Mesenchymal stem cell (in vitro differentiated cells and primary cell): ENCODE data around the gene MYO5B.

Source experiments
- DNase-seq: peaks from one replicate; pipeline ENCODE4 v3.0.0-alpha.2; 2013
- H2AFZ ChIP-seq: one replicate; pipeline ENCODE4 v1.6.1; 2013; ENCODE audit warnings: low read depth, mild to moderate bottlenecking, control low read depth, inconsistent platforms, low read length, moderate library complexity
- H2AK5ac ChIP-seq: 2 replicates; pipeline ENCODE4 v1.6.1; 2013; ENCODE audit warnings: low read length, moderate library complexity, mild to moderate bottlenecking, inconsistent platforms; ENCODE audit not compliant: severe bottlenecking
- H2BK120ac ChIP-seq: one replicate; pipeline ENCODE4 v1.6.1; 2013; ENCODE audit warnings: low read depth, mild to moderate bottlenecking, inconsistent platforms, low read length, moderate library complexity
- H2BK12ac ChIP-seq, 2 experiments: one replicate each; pipeline ENCODE4 v1.6.1; 2013; ENCODE audit warnings: inconsistent platforms in 2 of 2, low read length in 2 of 2, mild to moderate bottlenecking in 2 of 2, moderate library complexity in 2 of 2, control low read depth in 1 of 2
- H2BK15ac ChIP-seq: one replicate; pipeline ENCODE4 v1.6.1; 2013; ENCODE audit warnings: mild to moderate bottlenecking, low read depth, inconsistent platforms; ENCODE audit not compliant: poor library complexity, severe bottlenecking
- H2BK5ac ChIP-seq: 2 replicates; pipeline ENCODE4 v1.6.1; 2013; ENCODE audit warnings: low read depth, mild to moderate bottlenecking, low read length, control low read depth, inconsistent platforms; ENCODE audit not compliant: poor library complexity, severe bottlenecking
- H3K14ac ChIP-seq, 2 experiments: one replicate each; pipeline ENCODE4 v1.6.1; 2013; ENCODE audit warnings: inconsistent platforms in 2 of 2, low read length in 2 of 2, control low read depth in 1 of 2, mild to moderate bottlenecking in 1 of 2, moderate library complexity in 1 of 2
- H3K18ac ChIP-seq, 2 experiments: one replicate each; pipeline ENCODE4 v1.6.1; 2013; ENCODE audit warnings: inconsistent platforms in 2 of 2, low read length in 2 of 2, control low read depth in 1 of 2, low read depth in 1 of 2, mild to moderate bottlenecking in 1 of 2
- H3K23ac ChIP-seq, 2 experiments: one replicate each; pipeline ENCODE4 v1.6.1; 2013; ENCODE audit warnings: inconsistent platforms in 2 of 2, low read length in 2 of 2, mild to moderate bottlenecking in 2 of 2, moderate library complexity in 2 of 2, control low read depth in 1 of 2
- H3K27ac ChIP-seq: 2 replicates; pipeline ENCODE4 v1.5.1; 2013; ENCODE audit warnings: mild to moderate bottlenecking, moderate library complexity, low read length, control low read depth, inconsistent platforms; ENCODE audit not compliant: poor library complexity, severe bottlenecking
- H3K27me3 ChIP-seq, 2 experiments: 2 replicates each; pipeline versions ENCODE4 v1.6.1 to v1.7.0; 2013; ENCODE audit warnings: low read length in 2 of 2, mild to moderate bottlenecking in 2 of 2, moderate library complexity in 2 of 2, control low read depth in 1 of 2, inconsistent platforms in 1 of 2; ENCODE audit not compliant: control insufficient read depth in 1 of 2, insufficient read depth in 1 of 2
- H3K36me3 ChIP-seq, 2 experiments: 2 replicates each; pipeline versions ENCODE4 v1.6.1 to v1.7.0; 2013; ENCODE audit warnings: low read length in 2 of 2, control low read depth in 1 of 2, inconsistent platforms in 1 of 2, low read depth in 1 of 2, mild to moderate bottlenecking in 1 of 2; ENCODE audit not compliant: insufficient read depth in 2 of 2, control insufficient read depth in 1 of 2
- H3K4ac ChIP-seq, 2 experiments: one replicate each; pipeline ENCODE4 v1.6.1; 2013; ENCODE audit warnings: inconsistent platforms in 2 of 2, low read length in 2 of 2, mild to moderate bottlenecking in 2 of 2, moderate library complexity in 2 of 2, control low read depth in 1 of 2, low read depth in 1 of 2
- H3K4me1 ChIP-seq: 2 replicates; pipeline ENCODE4 v1.6.1; 2013; ENCODE audit warnings: low read depth, low read length, control low read depth; ENCODE audit not compliant: control insufficient read depth, insufficient read depth
- H3K4me2 ChIP-seq: 2 replicates; pipeline ENCODE4 v1.6.1; 2013; ENCODE audit warnings: low read length, mild to moderate bottlenecking, inconsistent platforms; ENCODE audit not compliant: poor library complexity, severe bottlenecking
- H3K4me3 ChIP-seq, 2 experiments: 2 replicates each; pipeline versions ENCODE4 v1.5.1 to v1.7.0; 2013; ENCODE audit warnings: low read length in 2 of 2, mild to moderate bottlenecking in 2 of 2, control low read depth in 1 of 2, low read depth in 1 of 2; ENCODE audit not compliant: insufficient read depth in 1 of 2
- H3K79me1 ChIP-seq: replicated peaks from 2 replicates; pipeline ENCODE4 v1.6.1; 2013; ENCODE audit warnings: mild to moderate bottlenecking, control low read depth, low read length, inconsistent platforms; ENCODE audit not compliant: poor library complexity, severe bottlenecking
- H3K9ac ChIP-seq: 2 replicates; pipeline ENCODE4 v1.7.0; 2013; ENCODE audit warnings: mild to moderate bottlenecking, low read length, moderate library complexity
- H3K9me3 ChIP-seq: 2 replicates; pipeline ENCODE4 v1.7.0; 2013; ENCODE audit warnings: mild to moderate bottlenecking, low read length; ENCODE audit not compliant: control insufficient read depth
- H4K8ac ChIP-seq: one replicate; pipeline ENCODE4 v1.6.1; 2013; ENCODE audit warnings: inconsistent platforms, mild to moderate bottlenecking, low read length, moderate library complexity
- H4K91ac ChIP-seq: one replicate; pipeline ENCODE4 v1.6.1; 2013; ENCODE audit warnings: mild to moderate bottlenecking, low read length, inconsistent platforms
- WGBS: methylation state at CpG from one replicate; pipeline ENCODE4 v1.1.7; 2013; ENCODE audit warnings: mixed read lengths; 5-methylcytosine and 5-hydroxymethylcytosine counted together

The MYO5B gene

DNA sequence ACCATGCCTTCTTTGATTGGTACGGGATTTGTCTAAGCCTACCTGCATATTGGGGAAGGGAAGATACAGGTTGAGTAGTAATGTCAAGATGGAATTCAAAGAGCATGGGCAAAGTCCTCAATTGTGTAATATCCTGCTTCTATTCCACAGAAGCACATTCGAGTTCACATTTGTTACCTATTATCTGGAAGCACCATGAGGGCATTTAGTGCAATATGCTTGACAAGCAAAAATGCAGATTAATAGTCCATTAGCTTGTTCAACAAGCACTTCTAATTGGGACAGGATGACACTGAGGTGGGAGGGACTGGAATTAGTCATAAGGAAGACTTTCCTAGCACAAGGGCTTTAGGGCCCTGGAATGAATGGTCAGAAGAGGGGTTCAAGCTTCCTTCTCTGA, 40.5 kb downstream of the MYO5B start:
- no peak overlapping the region for H3K4me2 ChIP-seq
- H2AK5ac ChIP-seq, result no peak overlapping the region
- no peak overlapping the region for H3K4me3 ChIP-seq
- H4K8ac ChIP-seq, result no peak overlapping the region
- no peak overlapping the region for H3K9ac ChIP-seq
- H2BK5ac ChIP-seq, result no peak overlapping the region
- no peak overlapping the region for H3K23ac ChIP-seq
- H2BK12ac ChIP-seq, result no peak overlapping the region
- H3K79me1 ChIP-seq, result no peaks in the 10 kb centered on the region
- peaks cover 0 to 14% of the 10 kb centered on the region in 2 experiments for H3K27me3 ChIP-seq
- WGBS, result 100% methylated on average over 1 of the region's 2 CpGs
- H3K14ac ChIP-seq, result no peak overlapping the region
- H3K18ac ChIP-seq, result no peak overlapping the region
- H3K27ac ChIP-seq, result no peak overlapping the region
- H2AFZ ChIP-seq, result no peak overlapping the region
- no peak overlapping the region for H2BK120ac ChIP-seq
- DNase-seq, result no peak
- no peaks in the 10 kb centered on the region for H3K36me3 ChIP-seq
- no peak overlapping the region for H4K91ac ChIP-seq
- H2BK15ac ChIP-seq, result no peak overlapping the region
- H3K9me3 ChIP-seq, result no peaks in the 10 kb centered on the region
- H3K4ac ChIP-seq, result no peak overlapping the region
- no peaks in the 10 kb centered on the region for H3K4me1 ChIP-seq

DNA sequence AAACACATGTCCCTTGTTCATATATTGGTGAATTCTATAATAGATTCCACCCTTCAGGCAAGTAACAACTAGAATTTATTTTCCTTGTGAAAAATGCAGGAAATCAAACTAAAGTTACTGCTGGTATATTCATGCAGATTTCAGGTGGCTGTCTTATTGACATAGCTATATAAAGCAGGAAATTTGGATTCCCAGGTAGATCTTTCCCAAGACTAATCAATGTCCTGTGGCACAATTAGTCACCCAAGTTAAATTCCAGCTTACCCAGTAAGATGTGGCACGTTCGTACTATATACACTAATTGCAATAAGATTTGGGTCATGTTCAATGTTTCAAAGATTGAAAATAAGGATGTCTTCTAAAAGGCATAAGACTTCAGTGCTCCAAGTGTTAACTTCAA, 42.0 kb downstream of the MYO5B start:
- H3K4me3 ChIP-seq, result no peak overlapping the region
- H3K9me3 ChIP-seq, result no peaks in the 10 kb centered on the region
- no peak overlapping the region for H2BK15ac ChIP-seq
- no peak overlapping the region for H2AK5ac ChIP-seq
- no peak overlapping the region for H2BK12ac ChIP-seq
- H3K79me1 ChIP-seq, result no peaks in the 10 kb centered on the region
- no peak overlapping the region for H3K9ac ChIP-seq
- H4K91ac ChIP-seq, result no peak overlapping the region
- WGBS, result no CpG with 5 or more reads among the region's 2 CpGs
- no peak overlapping the region for H2AFZ ChIP-seq
- H2BK120ac ChIP-seq, result no peak overlapping the region
- no peak overlapping the region for H2BK5ac ChIP-seq
- H3K4me1 ChIP-seq, result no peaks in the 10 kb centered on the region
- H3K27ac ChIP-seq, result no peak overlapping the region
- no peak for DNase-seq
- no peak overlapping the region for H3K18ac ChIP-seq
- H3K14ac ChIP-seq, result no peak overlapping the region
- H3K4ac ChIP-seq, result no peak overlapping the region
- H3K23ac ChIP-seq, result no peak overlapping the region
- H3K27me3 ChIP-seq, result no peaks in the 10 kb centered on the region
- H3K36me3 ChIP-seq, result no peaks in the 10 kb centered on the region
- H4K8ac ChIP-seq, result no peak overlapping the region
- no peak overlapping the region for H3K4me2 ChIP-seq

DNA sequence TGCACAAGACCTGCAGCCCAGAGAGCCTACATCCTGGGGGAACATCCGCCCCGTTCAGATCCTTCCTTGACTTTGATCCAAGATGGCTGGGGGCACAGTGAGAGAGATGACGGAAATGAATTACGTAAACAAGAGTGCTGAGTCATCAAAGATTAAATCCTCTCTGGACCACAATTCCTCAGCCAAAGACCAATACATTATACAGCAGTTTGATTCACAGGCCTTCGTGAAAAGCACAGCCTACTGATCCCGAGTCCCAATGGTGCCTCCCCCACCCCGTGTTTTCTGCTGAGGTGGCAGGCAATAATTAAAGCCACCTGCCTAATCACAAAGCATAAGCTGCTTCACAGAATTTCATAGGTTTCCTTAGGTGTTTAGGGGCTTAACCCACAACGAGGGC, 43.0 kb downstream of the MYO5B start:
- H3K27me3 ChIP-seq, result no peaks in the 10 kb centered on the region
- 82% methylated on average over 8 of the region's 8 CpGs for WGBS
- no peak overlapping the region for H4K91ac ChIP-seq
- H3K4me3 ChIP-seq, result no peak overlapping the region
- H3K18ac ChIP-seq, result no peak overlapping the region
- H3K23ac ChIP-seq, result no peak overlapping the region
- H3K4ac ChIP-seq, result no peak overlapping the region
- peaks cover 2% of the 10 kb centered on the region for H3K9me3 ChIP-seq
- H2AFZ ChIP-seq, result no peak overlapping the region
- H3K9ac ChIP-seq, result no peak overlapping the region
- no peaks in the 10 kb centered on the region for H3K4me1 ChIP-seq
- H3K27ac ChIP-seq, result no peak overlapping the region
- H4K8ac ChIP-seq, result no peak overlapping the region
- no peak overlapping the region for H3K14ac ChIP-seq
- no peaks in the 10 kb centered on the region for H3K36me3 ChIP-seq
- no peak overlapping the region for H3K4me2 ChIP-seq
- H2BK5ac ChIP-seq, result no peak overlapping the region
- H2BK15ac ChIP-seq, result no peak overlapping the region
- no peak for DNase-seq
- H3K79me1 ChIP-seq, result no peaks in the 10 kb centered on the region
- H2BK12ac ChIP-seq, result no peak overlapping the region
- no peak overlapping the region for H2BK120ac ChIP-seq
- H2AK5ac ChIP-seq, result no peak overlapping the region

DNA sequence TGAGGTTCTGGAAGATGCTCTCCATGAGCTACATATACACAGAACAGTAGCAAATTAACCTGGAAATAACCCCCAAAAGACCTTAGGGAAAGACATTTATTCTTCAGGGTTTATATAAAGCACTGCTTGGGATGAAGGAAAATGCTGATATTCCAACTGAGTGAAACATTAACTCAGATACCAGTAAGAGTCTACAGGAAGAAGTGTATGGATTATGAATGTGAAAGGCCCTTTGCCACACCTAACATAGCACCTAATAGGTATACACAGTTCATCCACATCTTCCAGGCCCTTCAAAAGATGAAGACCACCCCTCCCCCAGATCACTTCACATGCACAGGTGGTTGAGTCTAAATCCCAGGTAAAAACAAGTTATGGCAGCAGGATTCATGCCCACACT, 50.4 kb downstream of the MYO5B start:
- Histone ChIP-seq H3K18ac (no peak overlapping the region), H3K9me3 (peaks cover 3% of the 10 kb centered on the region), H3K79me1 (no peaks in the 10 kb centered on the region), H3K23ac (no peak overlapping the region), H3K9ac (no peak overlapping the region), H4K91ac (no peak overlapping the region), H3K27me3 (peaks cover 17 to 33% of the 10 kb centered on the region in 2 experiments), H3K36me3 (no peaks in the 10 kb centered on the region), H2BK5ac (no peak overlapping the region), H3K4me3 (no peak overlapping the region), H3K4me1 (no peaks in the 10 kb centered on the region), H3K14ac (no peak overlapping the region), H3K27ac (no peak overlapping the region), H3K4ac (no peak overlapping the region), H2AK5ac (no peak overlapping the region), H3K4me2 (no peak overlapping the region), H2AFZ (no peak overlapping the region), H4K8ac (no peak overlapping the region), H2BK120ac (no peak overlapping the region), H2BK15ac (no peak overlapping the region), H2BK12ac (no peak overlapping the region)
- no peak for DNase-seq
